Type B pancreatic cell (in vitro differentiated cells): ENCODE measurements around the gene RNF150. TPM values are rescaled to one million over a fixed set of nuclear protein-coding genes. Genes with fewer than 3 reads are reported as not detected.

Experiments used
- DNase-seq: peaks from one replicate; pipeline ENCODE4 v3.0.0; 2021; ENCODE audit warnings: mixed read lengths; ENCODE audit not compliant: unreplicated experiment; ENCODE audit errors: extremely low spot score
- H3K27ac Mint-ChIP-seq: 2 replicates; pipeline ENCODE4 v1.8.0; 2021; ENCODE audit warnings: mild to moderate bottlenecking, mixed read lengths
- H3K27me3 Mint-ChIP-seq: 2 replicates; pipeline ENCODE4 v1.8.0; 2021; ENCODE audit warnings: mixed read lengths
- H3K36me3 Mint-ChIP-seq: 2 replicates; pipeline ENCODE4 v1.8.0; 2021; ENCODE audit warnings: mixed read lengths
- H3K4me1 Mint-ChIP-seq: one replicate; pipeline ENCODE4 v1.8.0; 2021; ENCODE audit warnings: mixed read lengths; ENCODE audit not compliant: unreplicated experiment
- H3K4me3 Mint-ChIP-seq: 2 replicates; pipeline ENCODE4 v1.8.0; 2021; ENCODE audit warnings: mild to moderate bottlenecking, mixed read lengths
- H3K9me3 Mint-ChIP-seq: 2 replicates; pipeline ENCODE4 v1.8.0; 2021; ENCODE audit warnings: mixed read lengths
- CTCF ChIP-seq: fragments of 200-600 bp; sonication (generic); conservative IDR thresholded peaks from 2 replicates; pipeline ENCODE4 v1.5.0; 2021; ENCODE audit warnings: antibody characterized with exemption, mild to moderate bottlenecking
- total RNA-seq: library from RNA; stranded (reverse); gene quantifications from 2 replicates; pipeline ENCODE4 v1.2.1, GENCODE V29; 2021; ENCODE audit warnings: low replicate concordance

The RNF150 gene
- total RNA-seq, 1 donor from 2014 or later: 34.0 TPM

DNA sequence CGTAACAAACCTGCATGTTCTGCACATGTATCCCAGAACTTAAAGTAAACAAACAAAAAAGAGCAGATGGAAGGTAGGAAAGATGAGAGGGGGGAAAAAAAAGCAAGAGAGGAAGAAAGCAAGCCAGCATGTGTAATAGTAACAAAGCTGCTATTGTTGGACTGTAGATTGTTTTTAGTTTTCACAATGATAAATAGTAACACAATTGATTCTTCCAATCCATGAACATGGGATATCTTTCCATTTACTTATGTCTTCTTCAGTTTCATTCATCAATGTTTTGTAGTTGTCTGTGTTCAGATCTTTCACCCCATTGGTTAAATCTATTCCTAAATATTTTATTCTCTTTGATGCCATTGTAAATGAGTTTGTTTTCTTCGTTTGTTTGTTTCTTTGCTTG lies 292.1 kb downstream of the RNF150 start:
- Mint-ChIP-seq H3K4me3 (no peak overlapping the region), H3K27ac (no peak overlapping the region), H3K27me3 (no peaks in the 10 kb centered on the region), H3K4me1 (peaks cover 9% of the 10 kb centered on the region), H3K9me3 (peaks cover 4% of the 10 kb centered on the region), H3K36me3 (peaks cover 3% of the 10 kb centered on the region)
- no peak for DNase-seq
- TF ChIP-seq CTCF: no peak

- TF ChIP-seq CTCF: no peak
- Mint-ChIP-seq H3K27me3 (no peaks in the 10 kb centered on the region), H3K27ac (peak overlapping the region; percentile 10)
Observed at GRCh38 chr4:140839888-140840790, 293.1 kb downstream of the RNF150 start.

DNA sequence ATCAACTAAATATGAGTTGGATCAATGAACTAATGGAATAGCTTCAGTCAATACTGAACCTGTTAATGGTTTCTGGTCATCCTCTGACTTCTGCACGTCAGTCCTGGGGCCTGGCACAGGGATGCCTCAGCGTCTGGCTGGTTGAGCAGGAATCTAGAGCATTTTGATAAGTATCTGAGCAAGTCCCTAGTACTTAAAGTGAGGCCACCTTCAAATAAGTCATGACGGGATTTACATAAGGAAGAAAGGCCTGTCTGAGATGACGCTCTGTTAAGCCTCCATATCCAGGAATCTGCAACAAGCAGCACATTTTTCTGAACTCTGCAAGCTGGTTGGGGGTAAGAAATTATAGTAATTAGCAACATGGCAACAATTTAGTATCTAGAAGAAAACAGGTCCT lies 293.9 kb downstream of the RNF150 start:
- Mint-ChIP-seq H3K27me3 (no peaks in the 10 kb centered on the region), H3K9me3 (peaks cover 4% of the 10 kb centered on the region), H3K4me1 (peaks cover 18% of the 10 kb centered on the region), H3K27ac (peak overlapping the region; percentile 10), H3K36me3 (peaks cover 3% of the 10 kb centered on the region), H3K4me3 (no peak overlapping the region)
- DNase-seq: no peak
- TF ChIP-seq CTCF: no peak

More at GRCh38 chr4:140839888-140840790, 293.1 kb downstream of the RNF150 start:
- peaks cover 4% of the 10 kb centered on the region for H3K9me3 Mint-ChIP-seq
- peaks cover 3% of the 10 kb centered on the region for H3K36me3 Mint-ChIP-seq
- peaks cover 10% of the 10 kb centered on the region for H3K4me1 Mint-ChIP-seq
- no peak overlapping the region for H3K4me3 Mint-ChIP-seq
- no peak for DNase-seq

- Mint-ChIP-seq H3K4me3 (no peak overlapping the region), H3K9me3 (peaks cover 4% of the 10 kb centered on the region), H3K36me3 (peaks cover 3% of the 10 kb centered on the region), H3K27me3 (no peaks in the 10 kb centered on the region), H3K27ac (no peak overlapping the region), H3K4me1 (peaks cover 18% of the 10 kb centered on the region)
- DNase-seq: no peak
- TF ChIP-seq CTCF: no peak
Observed at GRCh38 chr4:140837736-140838135, 295.5 kb downstream of the RNF150 start.

DNA sequence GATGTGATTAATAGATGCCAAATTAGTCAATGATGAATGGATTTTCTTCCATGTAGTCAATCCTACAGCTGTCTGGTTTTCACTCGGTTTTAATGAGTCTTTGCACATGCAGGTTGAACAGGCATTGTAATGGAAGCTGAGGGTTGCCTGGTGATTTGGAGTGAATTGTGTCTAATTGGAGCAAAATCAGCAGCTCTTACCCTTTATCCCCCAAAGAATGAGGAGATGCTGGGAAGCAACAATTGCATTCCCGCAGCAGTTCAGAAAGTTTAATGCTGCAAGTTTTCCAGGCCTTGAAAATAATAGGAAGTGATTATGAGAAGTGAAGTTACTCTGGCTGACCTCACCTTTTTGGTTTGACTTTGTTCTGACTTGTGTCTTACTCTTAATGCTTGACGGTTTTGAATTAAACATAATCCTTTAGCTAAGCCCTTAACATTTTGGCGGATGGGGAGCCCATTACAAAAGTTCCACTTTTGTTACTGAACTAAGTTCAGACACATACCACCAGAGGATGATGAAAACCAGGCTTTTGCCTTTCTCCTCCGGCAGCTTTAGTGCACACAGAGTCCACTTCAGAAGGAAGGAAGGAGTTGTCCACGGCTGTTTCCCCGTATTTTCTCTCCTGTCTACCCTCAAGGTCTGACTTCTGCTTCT lies 298.3 kb downstream of the RNF150 start:
- DNase-seq: no peak
- no peaks in the 10 kb centered on the region for H3K9me3 Mint-ChIP-seq
- no peaks in the 10 kb centered on the region for H3K27me3 Mint-ChIP-seq
- H3K27ac Mint-ChIP-seq: peak overlapping the region; percentile 20
- no peak overlapping the region for H3K4me3 Mint-ChIP-seq
- H3K36me3 Mint-ChIP-seq: no peaks in the 10 kb centered on the region
- TF ChIP-seq CTCF: no peak
- peaks cover 16% of the 10 kb centered on the region for H3K4me1 Mint-ChIP-seq
